G401 (cell line): ENCODE measurements around the gene RERE. TPM values are rescaled to one million over a fixed set of nuclear protein-coding genes. Genes with fewer than 3 reads are reported as not detected.
"Not testable (repeated sequence)": the region's sequence is repeated elsewhere in the genome, so short reads cannot be mapped to it uniquely, and the experiment has no call there.

ENCODE experiments used
- DNase-seq: peaks from one replicate; pipeline ENCODE4 v3.0.0-alpha.2; 2015; ENCODE audit warnings: low spot score
- in situ Hi-C: cut with HindIII; loops from 2 replicates; pipeline ENCODE4 v1.10.0; 2016; ENCODE audit warnings: low sequenced_read_pairs, mixed read lengths
- total RNA-seq: library from RNA; depleted of rRNA; stranded (reverse); fragments of >200 nt; shearing (Covaris generic); gene quantifications from 2 replicates; pipeline ENCODE4 v1.2.3, GENCODE V29; 2014

RERE gene
- total RNA-seq, 1 experiment from 2014 or later: 22.6 TPM

DNA sequence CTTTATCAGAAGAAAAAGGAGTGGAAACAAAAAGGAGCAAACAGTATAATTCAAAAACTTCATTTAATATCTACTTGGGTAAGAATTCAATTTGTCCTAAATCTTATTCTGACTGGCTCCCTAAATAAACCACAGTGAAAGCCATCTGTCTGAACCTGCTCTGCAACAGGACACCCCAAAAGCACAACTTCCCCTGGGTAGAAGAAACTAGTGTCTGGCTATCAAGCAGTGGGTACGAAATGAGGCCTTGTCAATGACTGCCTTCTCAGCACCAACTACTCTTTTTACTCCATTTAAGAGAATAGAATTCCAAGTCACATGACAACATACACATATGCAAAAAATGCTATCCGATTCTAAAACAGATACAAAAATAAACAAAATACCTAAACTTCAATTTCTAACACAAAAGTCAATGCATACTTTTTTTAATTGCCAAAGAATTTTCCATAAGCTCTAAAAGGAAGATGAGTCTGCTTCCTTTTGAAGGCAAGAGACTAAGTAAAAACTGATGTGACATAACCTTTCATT, 292.7 kb downstream of the RERE start:
- in situ Hi-C loops: no loop called here

DNA sequence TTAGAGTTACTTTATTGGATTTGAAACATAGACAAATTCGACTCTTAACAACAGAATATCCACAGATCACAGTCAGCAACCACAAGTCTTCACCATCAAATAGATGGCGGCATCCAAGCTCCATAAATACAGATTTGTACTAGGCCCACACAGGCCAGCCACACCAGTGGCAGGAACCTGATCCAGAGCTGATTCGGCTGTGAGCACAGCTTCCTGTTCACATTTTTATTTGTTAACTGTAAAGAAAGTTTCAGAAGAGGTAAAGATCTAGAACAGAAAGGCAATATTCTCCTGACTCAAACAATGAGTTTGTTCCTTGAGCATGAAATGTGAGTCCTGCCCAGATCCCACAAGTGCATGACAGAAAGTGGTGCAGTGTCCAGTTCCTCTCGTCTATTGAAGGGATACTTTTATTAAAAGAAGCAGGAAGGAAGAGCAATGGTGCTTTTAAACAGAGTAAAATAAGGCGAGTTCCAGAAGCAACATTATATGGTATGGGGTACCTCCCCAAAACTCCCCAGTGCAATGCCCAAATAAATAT, 293.7 kb downstream of the RERE start:
- in situ Hi-C loops: no loop called here
- no peak for DNase-seq

More for the DNA sequence above, 292.7 kb downstream of the RERE start:
- peak; percentile 41 for DNase-seq

DNA sequence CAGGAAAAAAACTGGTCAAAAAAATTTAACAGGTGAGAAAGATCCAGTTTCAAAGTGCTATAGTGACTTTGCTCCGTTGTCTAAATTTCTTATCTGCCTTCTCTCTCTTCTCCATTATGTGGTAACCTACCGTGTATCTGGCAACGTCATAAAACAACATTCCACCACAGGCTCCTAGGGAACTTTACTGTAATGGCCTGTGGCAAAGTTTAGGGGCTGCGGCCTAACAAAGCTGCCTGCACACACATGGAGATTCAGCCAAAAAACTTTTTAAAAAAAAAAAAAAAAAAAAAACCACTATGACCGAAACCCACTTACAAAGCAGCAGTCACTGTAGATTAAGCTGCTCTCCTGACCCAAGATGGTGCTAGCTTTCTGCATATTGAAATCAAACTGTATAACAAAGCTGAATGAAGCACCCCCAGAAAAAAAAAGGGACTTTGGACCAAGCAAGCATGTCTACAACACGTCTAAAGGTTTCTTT, 296.9 kb downstream of the RERE start:
- in situ Hi-C loops: no loop called here
- DNase-seq: no peak

DNA sequence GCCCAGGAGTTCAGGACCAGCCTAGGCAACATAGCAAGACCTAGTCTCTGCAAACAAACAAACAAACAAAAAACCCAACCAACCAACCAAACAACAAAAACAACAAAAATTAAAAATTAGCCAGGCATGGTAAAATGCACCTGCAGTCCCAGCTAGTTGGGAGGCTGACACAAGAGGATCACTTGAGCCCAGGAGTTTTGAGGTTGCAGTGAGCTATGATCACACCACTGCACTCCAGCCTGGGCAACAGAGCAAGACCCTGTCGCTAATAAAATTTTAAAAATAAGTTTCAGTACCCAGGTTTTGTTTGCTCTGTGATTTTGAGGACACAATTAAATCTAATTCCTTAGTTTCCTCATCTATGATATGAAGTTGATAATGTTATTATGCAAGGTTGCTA, 298.3 kb downstream of the RERE start:
- in situ Hi-C loops: no loop called here
- no peak for DNase-seq

DNA sequence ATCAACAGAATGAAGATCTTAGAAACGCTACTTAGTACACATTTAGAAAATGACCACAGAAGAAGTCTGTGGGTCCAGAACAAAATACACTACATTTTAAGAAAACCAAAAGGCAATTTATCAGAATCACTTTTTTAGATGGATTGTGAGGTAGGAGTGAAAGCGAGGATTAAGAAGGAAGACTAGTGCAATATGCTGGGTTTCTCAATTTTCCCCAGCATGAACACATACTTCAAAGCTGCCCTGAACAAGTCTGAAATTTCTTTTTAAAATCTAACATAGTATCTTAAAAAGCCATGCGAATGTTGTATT, 299.0 kb downstream of the RERE start:
- in situ Hi-C loops: no loop called here

DNA sequence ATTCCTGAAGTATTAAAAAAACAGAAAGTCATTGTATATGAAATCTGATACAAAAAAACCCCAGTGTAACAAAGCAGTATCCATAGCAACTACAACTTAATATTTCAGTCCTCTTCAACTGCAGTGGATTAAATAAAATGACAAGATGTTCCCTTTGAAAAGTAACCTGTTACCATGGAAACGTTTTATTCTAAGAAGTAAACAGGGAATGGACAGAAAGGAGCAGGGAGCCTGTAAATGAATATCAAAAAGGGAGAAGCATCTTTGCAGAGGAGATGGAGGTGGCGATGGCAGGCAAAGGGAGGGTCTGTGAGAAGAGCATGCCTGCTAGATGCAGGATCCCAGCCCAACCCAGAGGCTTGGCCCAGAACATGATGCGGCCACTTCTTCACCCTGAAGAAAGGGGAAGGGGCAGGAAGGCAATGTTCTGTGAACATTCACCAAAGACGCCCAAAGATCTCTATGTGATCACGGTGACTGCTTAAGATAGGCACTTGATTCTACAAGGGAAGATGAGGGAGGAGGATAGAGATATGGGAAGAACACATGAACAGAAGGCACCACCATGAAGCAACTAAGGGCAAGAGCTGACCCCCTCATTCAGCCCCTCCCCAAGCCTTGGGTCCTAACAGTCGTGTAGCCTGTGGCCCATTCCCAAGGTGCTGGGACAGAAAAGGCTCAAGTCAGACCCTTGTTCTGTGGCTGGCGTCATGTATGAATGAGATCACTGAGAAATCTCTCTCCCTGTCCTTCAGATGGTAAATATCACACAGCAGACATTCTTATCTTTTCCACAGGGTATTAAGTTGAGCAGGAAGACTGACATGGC, 299.6 kb downstream of the RERE start:
- no peak for DNase-seq
- in situ Hi-C loops: no loop called here

More for the DNA sequence above, 299.0 kb downstream of the RERE start:
- no peak for DNase-seq

DNA sequence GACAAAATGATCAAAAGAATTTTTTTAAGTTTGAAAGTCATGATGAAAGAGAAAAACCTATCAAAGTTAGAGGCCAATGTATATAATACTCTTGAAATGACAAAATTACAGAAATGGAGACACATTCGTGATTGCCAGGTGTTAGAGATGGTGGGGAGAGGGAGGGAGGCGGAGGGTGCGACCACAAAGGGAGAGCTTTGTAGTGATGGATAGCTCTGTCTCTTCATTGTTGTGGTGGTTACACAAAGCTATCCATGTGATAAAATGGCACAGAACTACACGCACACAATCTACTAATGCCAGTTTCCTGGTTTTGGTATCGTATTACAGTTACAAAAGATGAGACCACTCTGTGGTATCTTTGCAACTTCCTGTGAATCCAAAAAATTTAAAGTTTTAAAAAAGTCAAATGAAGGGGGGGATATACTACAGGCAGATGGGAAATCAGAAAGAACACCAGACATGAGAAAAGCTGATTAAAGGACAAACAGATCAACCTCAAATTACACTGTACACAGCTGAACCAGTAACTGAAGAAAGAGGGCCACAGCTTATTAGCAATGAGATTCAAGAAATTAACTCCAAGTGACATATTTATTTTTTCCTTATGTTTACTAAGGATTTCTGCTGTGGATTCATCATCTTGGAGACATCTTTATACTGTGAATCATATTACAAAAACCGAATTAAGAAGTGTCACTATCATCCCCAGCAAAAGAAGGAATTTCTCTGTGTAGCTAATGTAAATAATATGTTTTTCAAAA, 300.5 kb downstream of the RERE start:
- in situ Hi-C loops: no loop called here
- DNase-seq: no peak

DNA sequence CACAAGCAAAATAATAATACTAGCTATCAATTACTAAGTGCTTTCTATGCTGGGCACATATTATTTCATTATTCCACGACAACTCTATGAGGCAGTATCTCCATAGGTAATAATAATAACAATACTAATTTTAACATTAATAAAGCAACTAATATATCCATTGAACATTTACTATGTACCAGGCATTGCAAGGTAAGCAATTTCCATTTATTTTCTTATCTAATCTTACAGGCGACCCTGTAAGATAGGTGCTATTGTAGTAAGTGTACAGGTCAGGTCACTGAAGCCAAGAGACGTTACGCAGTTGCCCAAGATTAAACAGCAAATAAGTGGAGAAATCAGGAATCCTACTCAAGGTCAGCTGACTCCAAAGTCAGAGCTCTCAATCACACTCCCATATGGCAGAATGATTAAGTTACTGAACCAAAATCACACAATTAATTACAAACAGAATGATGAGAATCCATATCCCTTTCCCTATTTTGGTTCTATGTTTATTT, 301.1 kb downstream of the RERE start:
- no peak for DNase-seq
- in situ Hi-C loops: no loop called here

DNA sequence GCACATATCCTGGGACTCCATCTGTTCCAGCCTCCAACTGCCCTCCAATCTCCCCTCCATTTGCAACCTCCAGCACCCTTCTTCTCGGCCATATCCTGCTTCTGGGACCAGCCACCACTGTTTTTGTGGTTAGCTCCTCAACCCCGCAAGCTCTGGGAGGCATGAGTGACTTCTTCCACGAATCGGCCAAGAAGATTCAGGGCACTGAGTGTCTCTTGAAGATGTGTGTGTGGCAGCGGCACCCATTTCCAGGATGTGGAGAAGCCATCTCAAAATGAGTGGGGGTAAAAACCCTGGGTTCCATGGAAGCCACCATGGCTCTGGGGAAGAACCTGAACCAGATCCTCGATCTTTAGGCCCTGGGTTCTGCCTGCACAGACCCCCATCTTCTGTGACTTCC, 304.9 kb downstream of the RERE start:
- in situ Hi-C loops: no loop called here
- DNase-seq: no peak

DNA sequence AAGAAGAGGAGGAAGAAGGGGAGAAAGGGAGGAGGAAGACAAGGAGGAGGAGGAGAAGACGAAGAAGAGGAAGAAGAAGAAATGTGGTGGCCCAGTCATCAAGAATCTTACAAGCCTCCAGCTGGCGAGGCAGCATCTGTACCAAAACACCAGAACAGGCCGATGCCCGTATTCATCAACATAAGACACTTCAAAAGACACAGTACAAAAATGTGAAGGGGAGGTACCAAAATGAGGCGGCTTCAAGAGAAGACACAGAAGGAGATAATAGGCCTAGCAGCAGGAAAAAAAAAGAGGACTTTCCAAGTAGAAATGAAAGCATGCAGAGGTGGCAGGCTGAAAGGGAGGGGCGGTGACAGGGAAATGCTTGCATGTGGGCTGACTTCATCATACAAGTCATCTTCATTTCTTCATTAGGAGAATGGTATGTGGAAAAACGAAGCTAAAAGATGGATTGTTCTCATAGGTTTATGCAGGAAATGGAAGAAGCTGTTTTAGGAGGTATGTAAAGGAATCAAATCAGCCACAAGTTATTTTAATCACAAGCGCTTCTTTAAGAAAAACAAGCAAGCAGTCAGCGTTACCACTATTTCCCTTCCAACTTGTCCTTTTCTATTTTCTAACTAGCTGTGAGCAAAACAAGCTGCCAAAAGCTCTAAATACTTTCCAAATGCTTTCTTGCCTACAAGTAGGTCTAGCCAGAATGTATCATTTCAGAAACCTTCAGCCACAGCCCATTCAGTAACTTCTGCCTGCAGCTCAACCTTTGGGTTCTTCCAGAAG, 307.2 kb downstream of the RERE start:
- DNase-seq: no peak
- in situ Hi-C loops: no loop called here

DNA sequence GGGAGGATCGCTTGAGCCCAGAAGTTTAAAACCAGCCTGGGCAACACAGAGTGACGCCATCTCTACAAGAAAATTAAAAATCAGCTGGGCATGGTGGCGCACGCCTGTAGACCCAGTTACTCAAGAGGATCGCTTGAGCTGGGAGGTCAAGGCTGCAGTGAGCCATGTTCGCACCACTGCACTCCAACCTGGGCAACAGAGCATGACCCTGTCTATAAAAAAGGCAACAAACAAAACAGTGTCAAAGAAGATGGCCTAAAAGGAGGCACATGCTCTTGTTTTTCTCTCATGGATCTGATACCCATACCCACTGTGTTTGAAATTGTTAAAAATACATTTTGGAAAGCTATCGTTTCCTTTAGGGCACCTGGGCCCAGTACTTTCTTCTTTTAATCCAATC, 307.9 kb downstream of the RERE start:
- DNase-seq: no peak
- in situ Hi-C loops: no loop called here

DNA sequence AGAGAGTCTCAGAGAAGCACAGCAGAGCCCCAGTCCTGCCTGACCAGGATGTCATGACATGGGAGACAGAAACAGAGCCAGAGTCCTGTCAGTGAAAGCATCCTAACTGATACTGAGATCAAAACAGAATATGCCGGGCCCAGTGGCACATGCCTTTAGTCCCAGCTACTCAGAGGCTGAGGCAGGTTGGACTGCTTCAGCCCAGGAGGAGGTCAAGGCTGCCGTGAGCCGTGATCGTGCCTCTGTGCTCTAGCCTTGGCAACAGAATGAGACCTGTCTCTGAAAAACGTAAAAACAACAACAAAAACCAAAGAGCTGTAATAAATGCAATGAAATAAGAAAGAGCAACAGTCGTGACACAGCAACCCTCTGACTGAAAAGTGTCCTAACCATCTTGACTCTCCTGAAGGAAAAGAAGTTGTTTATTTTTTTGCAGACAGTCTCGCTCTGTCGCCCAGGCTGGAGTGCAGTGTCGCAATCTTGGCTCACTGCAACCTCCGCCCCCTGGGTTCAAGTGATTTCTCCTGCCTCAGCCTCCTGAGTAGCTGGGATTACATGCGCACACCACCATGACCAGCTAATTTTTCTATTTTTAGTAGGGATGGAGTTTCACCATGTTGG, 310.3 kb downstream of the RERE start:
- no peak for DNase-seq
- in situ Hi-C loops: no loop called here

DNA sequence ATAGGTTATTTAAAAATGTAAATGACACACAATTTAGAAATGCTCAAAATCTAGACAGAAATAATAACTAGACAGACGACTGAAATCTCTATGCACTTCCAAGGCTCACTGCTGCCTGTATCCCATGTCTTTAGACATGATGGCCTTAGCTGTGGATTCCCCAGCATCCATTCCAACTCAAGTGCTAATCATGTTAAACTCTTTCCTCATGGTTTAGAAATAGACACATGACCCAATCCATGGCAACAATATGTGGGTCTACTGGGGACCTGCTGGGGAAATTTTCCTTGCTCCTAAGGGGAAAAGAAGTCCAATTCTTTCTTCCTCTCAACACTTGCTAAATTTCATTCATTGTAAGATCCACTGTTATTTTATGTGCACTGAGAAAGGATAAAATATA, 311.0 kb downstream of the RERE start:
- DNase-seq: no peak
- in situ Hi-C loops: no loop called here

DNA sequence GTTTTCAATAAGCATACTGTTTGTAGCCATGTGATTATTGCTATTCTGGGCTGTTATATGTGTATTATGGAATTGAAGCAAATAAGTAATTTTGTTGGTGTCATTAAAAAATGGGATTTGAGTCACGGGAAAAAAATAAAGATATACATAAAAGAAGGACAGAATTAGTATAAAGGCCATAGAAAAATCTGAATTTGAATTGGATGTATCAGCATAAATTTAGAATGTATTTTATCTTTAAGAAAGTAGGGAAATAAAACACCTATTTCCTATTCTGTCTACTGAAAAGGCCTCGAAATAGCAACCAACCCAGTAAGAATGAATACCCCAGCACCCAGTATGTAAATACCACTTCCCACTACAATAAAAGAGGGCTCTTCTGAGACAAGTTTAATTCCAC, 313.6 kb downstream of the RERE start:
- DNase-seq: no peak
- in situ Hi-C loops: no loop called here

DNA sequence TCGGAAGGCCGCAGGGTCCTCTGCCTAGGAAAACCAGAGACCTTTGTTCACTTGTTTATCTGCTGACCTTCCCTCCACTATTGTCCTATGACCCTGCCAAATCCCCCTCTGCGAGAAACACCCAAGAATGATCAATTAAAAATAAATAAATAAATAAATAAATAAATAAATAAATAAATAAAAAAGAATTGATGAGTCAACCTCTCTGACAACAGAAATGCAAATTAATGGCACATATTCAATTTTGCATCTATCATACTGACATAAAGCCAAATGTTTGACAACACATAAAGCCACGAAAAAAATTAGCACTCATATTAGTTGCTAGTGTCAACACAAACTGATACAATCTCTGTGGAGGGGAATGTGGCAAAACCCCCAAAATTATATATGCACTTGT, 314.5 kb downstream of the RERE start:
- DNase-seq, in situ Hi-C loops: not testable (repeated sequence)

DNA sequence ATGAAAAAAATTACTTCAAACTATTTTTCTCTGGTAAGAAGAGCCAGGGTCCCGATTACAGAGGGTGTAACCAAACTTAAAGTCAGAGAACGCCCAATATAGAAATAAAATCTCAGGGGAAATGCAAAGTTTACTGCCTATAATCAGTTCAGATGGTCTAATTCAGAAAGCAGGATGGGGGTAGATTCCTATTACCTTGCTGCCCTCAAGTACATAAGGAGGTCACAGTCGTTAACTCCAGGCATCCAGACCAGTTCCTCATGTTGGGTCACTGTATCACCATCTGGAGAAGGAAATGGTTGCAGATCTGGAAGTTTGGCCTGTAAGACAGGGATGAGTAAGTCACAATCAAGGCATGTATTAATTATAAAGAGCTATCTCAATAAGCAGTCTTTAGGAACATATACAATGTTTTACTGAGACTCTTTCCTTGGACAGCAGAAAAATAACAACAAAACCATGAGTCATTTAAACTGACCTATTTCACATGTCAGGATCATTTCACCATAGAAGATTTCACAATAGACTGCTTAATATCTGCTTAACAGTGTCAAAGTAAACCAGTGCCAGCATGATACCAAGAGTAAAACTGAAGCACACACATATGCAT, 320.1 kb downstream of the RERE start:
- in situ Hi-C loops: no loop called here
- DNase-seq: no peak

DNA sequence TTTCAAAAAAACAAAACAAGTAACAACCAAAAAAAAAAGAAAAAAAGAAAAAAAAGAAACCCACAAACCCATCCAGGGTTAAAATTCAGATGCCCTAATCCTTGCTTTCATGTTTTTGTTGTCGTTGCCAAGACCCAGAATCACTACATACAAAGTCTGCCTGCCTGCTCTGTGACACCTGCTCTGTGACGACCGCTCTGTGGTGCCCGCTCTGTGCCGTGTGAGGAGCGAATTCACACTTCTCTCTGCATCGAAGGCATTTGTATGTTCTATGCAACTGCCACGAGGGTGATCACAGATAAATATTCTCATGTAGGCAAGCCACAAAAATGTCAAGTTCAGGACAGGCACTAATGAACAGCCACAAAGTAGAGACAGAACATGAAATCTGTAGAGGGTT, 321.0 kb downstream of the RERE start:
- in situ Hi-C loops: no loop called here
- DNase-seq: no peak

DNA sequence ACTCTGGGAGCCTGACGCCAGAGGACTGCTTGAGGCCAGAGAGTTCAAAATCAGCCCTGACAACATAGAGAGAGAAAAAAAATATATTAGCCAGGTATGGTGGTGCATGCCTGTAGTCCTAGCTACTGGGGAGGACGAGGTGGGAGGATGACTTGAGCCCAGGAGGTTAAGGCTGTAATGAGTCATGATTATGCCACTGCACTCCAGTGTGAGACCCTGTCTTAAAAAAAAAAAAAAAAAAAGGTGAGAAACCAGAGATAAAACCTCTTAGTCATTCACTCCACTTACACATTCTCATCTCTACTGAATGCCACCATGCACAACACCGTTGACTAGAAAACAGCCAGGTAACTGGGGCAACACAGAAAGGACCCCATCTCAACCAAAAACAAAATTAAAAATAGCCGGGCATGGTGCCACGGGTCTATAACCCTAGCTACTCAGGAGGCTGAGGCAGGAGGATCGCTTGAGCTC, 321.5 kb downstream of the RERE start:
- DNase-seq: no peak
- in situ Hi-C loops: no loop called here
